GM19043 (cell line): Measurements from ENCODE around the gene SH3RF1.
"Not testable (repeated sequence)": the region's sequence is repeated elsewhere in the genome, so short reads cannot be mapped to it uniquely, and the experiment has no call there.

Experiments used
- ATAC-seq: cut with Tn5 transposase; IDR thresholded peaks from one replicate; pipeline ENCODE4 v1.9.1; 2021; ENCODE audit warnings: low read depth; ENCODE audit not compliant: unreplicated experiment

SH3RF1 gene

DNA sequence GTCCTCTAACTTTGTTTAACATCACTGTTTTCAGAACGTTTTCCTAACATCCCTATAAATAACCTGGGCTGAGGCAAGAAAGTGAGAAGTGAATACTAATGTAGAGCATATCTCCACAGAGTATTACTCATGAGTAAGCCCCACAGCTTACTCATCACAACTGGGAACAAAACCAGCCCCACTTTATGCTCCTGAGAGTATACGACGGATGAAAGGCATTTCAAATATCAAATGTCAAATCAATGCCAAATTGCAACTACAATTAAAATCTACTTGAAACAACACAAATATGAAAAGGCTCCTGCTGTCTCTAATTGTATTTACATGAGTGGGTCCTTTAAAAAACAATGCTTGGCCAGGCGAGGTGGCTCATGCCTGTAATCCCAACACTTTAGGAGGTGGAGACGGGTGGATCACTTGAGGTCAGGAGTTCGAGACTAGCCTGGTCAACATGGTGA lies 41.2 kb downstream of the SH3RF1 start:
- no peak for ATAC-seq

DNA sequence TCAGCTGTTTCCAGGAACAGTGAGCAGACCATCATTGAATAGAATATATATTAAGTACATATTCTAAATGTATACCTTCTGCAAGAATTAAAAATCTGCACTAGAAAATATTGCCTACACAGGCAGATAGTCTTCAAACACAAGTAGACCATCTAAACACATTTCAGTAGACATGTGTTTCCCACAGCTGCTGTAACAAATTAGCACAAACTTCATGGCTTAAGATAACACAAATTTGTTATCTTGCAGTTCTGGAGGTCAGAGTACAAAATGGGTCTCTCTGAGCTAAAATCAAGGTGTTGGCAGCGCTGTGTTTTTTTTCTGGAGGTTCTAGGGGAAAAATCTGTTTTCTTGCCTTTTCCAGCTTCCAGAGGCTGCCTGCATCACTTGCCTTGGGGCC lies 42.7 kb downstream of the SH3RF1 start:
- no peak for ATAC-seq

GRCh38 chr4:169226565-169226964 lies 44.2 kb downstream of the SH3RF1 start:
- ATAC-seq: no peak

DNA sequence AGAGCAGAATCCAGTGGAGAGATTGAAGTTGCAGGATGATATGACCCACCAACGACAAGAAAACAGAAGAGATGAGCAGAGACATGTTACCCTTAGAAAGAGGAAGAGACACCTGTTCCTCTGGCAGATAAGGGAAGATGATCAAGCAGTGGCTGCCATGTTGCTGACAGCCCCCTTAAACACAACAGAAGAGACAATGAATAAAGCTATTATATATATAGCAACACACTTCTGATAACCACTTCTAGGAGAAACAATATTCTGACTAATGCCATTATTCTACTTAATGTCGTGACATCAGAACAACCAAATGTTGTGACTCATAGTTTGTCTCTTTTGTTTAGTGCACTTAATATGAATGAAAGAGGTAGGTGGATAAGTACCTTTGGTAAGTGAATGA lies 44.9 kb downstream of the SH3RF1 start:
- ATAC-seq: peak; percentile 47

DNA sequence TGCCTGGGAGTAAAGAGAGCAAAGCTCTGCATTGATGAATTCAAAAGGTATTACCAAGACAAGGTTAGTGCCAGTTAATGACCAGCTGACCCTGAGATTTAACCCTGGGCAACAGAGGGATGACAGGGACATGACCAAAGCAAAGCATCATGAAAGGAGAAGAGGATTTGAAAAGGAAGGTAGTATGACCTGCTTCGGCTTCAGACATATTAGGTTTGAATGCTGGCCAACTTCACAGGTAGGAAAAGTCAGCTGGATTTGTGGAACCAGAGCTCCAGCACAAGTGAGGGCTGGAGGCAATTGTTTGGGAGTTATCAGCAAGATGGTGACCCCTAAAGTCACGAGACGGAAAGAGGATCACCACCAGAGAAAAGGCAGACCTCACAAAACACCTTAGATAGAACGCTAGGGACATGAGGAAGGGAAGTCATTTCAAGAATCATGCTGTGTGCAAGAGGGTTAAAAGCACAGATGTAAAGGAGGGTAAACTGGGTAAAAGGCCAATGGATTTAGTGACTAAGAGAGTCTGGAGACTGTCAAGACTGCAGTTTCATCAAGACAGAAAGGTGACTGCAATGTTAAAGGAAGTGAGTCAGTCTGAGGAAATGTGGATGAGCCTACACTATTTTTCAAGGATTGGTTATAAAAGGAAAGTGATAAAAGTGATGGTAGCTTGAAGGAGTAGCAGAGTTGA lies 45.6 kb downstream of the SH3RF1 start:
- peak; percentile 52 for ATAC-seq

DNA sequence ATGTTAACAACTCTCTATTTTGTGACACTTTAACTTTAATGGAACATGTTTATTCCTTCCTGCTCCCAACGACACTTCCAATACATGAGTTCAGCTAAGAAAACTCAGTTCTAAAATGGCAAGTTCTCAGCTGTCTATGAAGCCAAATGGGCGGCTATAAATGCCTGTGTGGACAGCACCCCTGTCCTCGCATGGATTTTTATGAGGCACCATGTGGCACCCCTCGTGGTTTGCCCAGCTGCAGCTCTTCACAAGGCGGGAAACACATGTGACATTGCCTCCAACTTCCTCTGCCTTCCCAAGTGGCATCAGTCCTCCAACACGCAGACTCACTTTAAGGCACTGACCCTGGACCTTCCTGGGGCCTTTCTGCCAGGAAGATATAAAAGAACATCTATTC lies 48.0 kb downstream of the SH3RF1 start:
- no peak for ATAC-seq

DNA sequence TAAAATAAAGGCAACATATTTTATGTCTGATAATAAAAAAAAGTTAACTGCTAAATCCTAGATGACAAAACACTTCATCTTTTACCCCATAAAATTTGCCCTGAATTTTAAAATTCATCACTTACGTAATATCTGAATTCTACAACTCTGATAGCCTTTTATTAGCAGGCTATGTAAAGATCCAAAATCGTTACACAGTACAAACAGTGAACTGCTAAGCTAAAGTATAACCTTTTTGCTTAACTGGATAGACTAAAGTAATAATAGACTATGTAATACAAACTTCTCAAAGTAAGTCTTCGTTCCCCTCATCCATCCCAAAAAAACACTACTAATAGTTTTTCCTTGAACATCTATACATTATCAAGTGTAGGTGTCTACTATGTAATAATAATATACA lies 49.1 kb downstream of the SH3RF1 start:
- no peak for ATAC-seq

DNA sequence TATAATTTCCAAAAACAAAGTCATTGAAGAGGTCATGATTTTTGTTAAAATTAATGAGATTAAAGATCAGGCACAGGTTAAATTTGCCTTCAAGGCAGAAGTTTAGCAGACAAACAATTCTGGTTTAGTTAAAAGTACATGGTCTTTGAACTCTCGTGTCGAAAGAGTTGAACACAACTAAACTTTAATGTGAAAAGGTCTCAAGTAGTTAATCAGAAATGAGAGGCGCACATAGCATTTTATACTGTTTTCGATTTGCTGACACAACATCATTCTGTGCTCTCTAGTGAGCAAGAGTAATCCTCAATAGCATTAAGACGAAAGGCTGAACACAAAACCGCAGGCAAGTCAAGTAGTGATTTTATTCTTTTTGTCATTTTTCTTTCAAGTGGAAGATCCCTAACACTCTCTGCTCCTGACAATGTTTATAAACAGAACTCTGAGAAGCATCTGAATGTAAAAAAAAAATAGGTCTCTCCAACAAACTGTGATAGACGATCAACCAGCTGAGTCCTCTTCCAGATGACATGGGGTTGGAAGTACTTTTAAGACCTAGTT lies 49.8 kb downstream of the SH3RF1 start:
- no peak for ATAC-seq

GRCh38 chr4:169220447-169220846 lies 50.3 kb downstream of the SH3RF1 start:
- no peak for ATAC-seq

- no peak for ATAC-seq
These were observed 51.3 kb downstream of the SH3RF1 start for GRCh38 chr4:169219440-169219839.

DNA sequence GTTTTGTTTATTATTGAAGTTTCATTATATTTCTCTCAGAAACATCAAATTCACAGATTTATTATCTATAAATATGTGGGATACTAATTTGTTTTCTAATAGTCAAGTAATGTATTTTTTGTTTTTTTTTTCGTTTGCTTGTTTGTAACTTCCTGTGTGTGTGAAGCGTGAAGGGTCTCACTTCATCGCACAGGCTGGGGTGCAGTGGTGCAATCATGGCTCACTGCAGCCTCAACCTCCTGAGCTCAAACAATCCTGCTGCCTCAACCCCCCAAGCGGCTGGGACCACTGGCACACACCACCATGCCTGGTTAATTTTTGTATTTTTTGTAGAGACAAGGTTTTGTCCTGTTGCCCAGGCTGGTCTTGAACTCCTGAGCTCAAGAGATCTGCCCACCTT lies 55.1 kb downstream of the SH3RF1 start:
- ATAC-seq: peak; percentile 63

GRCh38 chr4:169212981-169213380 lies 57.8 kb downstream of the SH3RF1 start:
- ATAC-seq: no peak

GRCh38 chr4:169210504-169211118 lies 60.1 kb downstream of the SH3RF1 start:
- peak; percentile 90 for ATAC-seq

DNA sequence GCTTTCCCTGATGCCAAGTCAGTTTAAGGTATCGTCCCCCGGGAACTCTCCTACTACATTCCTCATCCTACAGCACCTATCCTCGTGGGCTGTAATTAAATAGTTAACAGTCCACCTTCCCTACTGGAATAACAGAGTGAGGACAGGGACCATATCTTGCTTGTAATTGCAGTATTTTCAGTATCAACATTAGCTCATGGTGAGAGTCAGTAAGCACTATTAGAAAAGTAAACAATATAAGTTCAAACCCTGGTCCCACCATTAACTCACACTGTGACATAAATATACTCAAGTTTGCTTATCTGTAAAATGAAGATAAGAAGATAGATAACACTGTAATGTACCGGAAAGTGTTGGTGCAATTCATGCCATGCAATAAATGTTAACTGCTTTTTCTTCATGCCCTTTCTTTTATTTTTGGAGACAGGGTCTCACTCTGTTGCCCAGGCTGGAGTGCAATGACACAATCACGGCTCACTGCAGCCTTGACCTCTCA lies 61.3 kb downstream of the SH3RF1 start:
- no peak for ATAC-seq

GRCh38 chr4:169208516-169208915 lies 62.2 kb downstream of the SH3RF1 start:
- no peak for ATAC-seq

GRCh38 chr4:169208090-169208455 lies 62.7 kb downstream of the SH3RF1 start:
- no peak for ATAC-seq

- ATAC-seq: no peak
These were observed 63.2 kb downstream of the SH3RF1 start for GRCh38 chr4:169207436-169208089.

- no peak for ATAC-seq
These were observed 65.0 kb downstream of the SH3RF1 start for GRCh38 chr4:169205744-169206080.

DNA sequence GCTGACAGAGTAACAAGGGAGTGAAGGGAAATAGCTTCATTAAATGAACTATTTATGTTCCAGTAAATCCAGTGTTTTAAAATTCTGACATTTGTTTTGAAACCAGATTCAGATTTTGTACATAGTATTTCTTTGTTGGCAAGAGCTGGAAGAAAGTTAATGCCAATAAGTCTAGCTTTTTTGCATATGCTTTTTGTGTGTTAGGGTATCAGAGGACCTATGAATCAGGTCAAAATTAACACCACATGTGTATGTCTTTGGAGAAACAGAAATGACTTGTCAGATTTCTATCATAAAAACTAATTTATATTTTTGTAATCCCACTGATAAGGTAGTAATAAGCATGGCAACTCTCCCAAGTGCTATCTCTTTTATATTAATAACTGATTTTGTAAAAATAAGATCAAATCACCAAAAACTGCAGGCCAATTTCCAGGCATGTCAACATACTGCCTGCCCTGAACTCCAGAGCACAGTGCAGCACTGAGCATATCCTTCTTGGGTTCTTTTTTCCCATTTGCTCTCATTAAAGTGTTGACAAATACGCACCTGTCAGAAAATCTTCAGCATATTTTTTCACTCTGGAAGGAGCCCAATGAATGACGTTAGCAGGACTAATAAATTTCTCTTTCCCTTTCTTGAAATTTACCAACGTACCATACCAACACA lies 65.5 kb downstream of the SH3RF1 start:
- no peak for ATAC-seq

- ATAC-seq: no peak
These were observed 66.9 kb downstream of the SH3RF1 start for GRCh38 chr4:169203891-169204290.

GRCh38 chr4:169203278-169203677 lies 67.5 kb downstream of the SH3RF1 start:
- not testable (repeated sequence) for ATAC-seq
